Osteoblast (primary cell): ENCODE measurements around the gene RNF130. TPM values are rescaled to one million over a fixed set of nuclear protein-coding genes. Genes with fewer than 3 reads are reported as not detected.

ENCODE experiments used
- DNase-seq: peaks from one replicate; pipeline ENCODE4 v3.0.0; 2011; ENCODE audit warnings: low spot score, mixed read lengths; ENCODE audit not compliant: insufficient read length; ENCODE audit errors: missing footprints
- H2AFZ ChIP-seq: 2 replicates; pipeline ENCODE4 v1.6.0; 2011; ENCODE audit warnings: mild to moderate bottlenecking, low read length
- H3K27ac ChIP-seq: 2 replicates; pipeline ENCODE4 v1.5.1; 2011; ENCODE audit warnings: mild to moderate bottlenecking, low read depth, low read length, moderate library complexity
- H3K27me3 ChIP-seq: 2 replicates; pipeline ENCODE4 v1.6.0; 2012; ENCODE audit warnings: mild to moderate bottlenecking, control low read depth, inconsistent platforms, low read length, moderate library complexity; ENCODE audit not compliant: insufficient read depth
- H3K36me3 ChIP-seq: 2 replicates; pipeline ENCODE4 v1.5.1; 2011; ENCODE audit warnings: mild to moderate bottlenecking, low read length, control low read depth, moderate library complexity; ENCODE audit not compliant: insufficient read depth
- H3K4me1 ChIP-seq: 2 replicates; pipeline ENCODE4 v1.5.1; 2011; ENCODE audit warnings: mild to moderate bottlenecking, low read length, control low read depth, moderate library complexity; ENCODE audit not compliant: insufficient read depth
- H3K4me2 ChIP-seq: 2 replicates; pipeline ENCODE4 v1.6.0; 2011; ENCODE audit warnings: mild to moderate bottlenecking, low read length; ENCODE audit not compliant: insufficient read depth
- H3K4me3 ChIP-seq: fragments of 200-600 bp; sonication (generic); 3 replicates; pipeline ENCODE4 v1.5.1; 2012; ENCODE audit warnings: mild to moderate bottlenecking, low read length, inconsistent platforms; ENCODE audit not compliant: insufficient read depth
- H3K79me2 ChIP-seq: 2 replicates; pipeline ENCODE4 v1.6.0; 2012; ENCODE audit warnings: mild to moderate bottlenecking, low read length, control low read depth, inconsistent platforms; ENCODE audit not compliant: insufficient read depth
- H3K9me3 ChIP-seq: 2 replicates; pipeline ENCODE4 v1.5.1; 2011; ENCODE audit warnings: low read depth, low read length, control low read depth
- H4K20me1 ChIP-seq: 2 replicates; pipeline ENCODE4 v1.6.0; 2012; ENCODE audit warnings: mild to moderate bottlenecking, low read length, control low read depth; ENCODE audit not compliant: insufficient read depth
- CTCF ChIP-seq: IDR thresholded peaks from 2 replicates; pipeline ENCODE4 v1.5.1; 2011; ENCODE audit warnings: mild to moderate bottlenecking, low read depth, low read length, moderate library complexity; ENCODE audit errors: extremely low read depth
- total RNA-seq: library from RNA; depleted of rRNA; stranded (reverse); fragments of >200 nt; gene quantifications from 2 replicates; pipeline ENCODE4 v1.2.3, GENCODE V29; 2012

RNF130 gene
- total RNA-seq, 1 donor: 28.6 TPM

DNA sequence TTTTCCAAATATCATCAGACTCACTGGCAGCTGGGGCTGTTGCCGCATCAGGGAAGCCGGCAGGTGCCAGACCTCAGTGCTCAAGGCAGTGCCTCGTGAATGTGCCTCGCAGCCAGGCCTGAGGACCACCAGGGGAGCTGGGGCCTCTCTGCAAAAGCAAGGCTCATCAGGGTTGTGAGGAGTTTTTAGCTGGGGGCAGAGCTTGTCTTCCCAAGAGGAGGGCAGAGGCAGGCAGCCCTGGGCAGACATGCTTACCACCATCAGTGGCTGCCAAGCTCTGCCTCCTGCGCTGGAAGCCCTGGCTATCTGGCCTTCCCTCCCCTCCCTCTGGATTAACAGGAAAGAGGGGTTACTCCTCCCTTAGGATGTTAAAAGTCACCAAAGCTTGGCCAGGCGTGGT is 155.0 kb downstream of the RNF130 start:
- Histone ChIP-seq H3K4me2 (no peak overlapping the region), H3K27ac (no peak overlapping the region), H3K27me3 (peaks cover 4% of the 10 kb centered on the region), H4K20me1 (no peaks in the 10 kb centered on the region), H3K9me3 (no peaks in the 10 kb centered on the region), H2AFZ (no peak overlapping the region), H3K36me3 (no peaks in the 10 kb centered on the region), H3K4me1 (peaks cover 9% of the 10 kb centered on the region), H3K79me2 (no peaks in the 10 kb centered on the region), H3K4me3 (no peak overlapping the region)
- TF ChIP-seq CTCF: no peak
- peak; percentile 66 for DNase-seq

- Histone ChIP-seq H2AFZ (no peak overlapping the region), H3K4me2 (no peak overlapping the region), H3K9me3 (no peaks in the 10 kb centered on the region), H3K79me2 (no peaks in the 10 kb centered on the region), H3K36me3 (no peaks in the 10 kb centered on the region), H3K4me3 (no peak overlapping the region), H3K27ac (no peak overlapping the region), H3K27me3 (peaks cover 4% of the 10 kb centered on the region), H3K4me1 (peaks cover 9% of the 10 kb centered on the region), H4K20me1 (no peaks in the 10 kb centered on the region)
- peak; percentile 42 for DNase-seq
- no peak for TF ChIP-seq CTCF
Observed at GRCh38 chr5:179915406-179915935, 156.1 kb downstream of the RNF130 start.

DNA sequence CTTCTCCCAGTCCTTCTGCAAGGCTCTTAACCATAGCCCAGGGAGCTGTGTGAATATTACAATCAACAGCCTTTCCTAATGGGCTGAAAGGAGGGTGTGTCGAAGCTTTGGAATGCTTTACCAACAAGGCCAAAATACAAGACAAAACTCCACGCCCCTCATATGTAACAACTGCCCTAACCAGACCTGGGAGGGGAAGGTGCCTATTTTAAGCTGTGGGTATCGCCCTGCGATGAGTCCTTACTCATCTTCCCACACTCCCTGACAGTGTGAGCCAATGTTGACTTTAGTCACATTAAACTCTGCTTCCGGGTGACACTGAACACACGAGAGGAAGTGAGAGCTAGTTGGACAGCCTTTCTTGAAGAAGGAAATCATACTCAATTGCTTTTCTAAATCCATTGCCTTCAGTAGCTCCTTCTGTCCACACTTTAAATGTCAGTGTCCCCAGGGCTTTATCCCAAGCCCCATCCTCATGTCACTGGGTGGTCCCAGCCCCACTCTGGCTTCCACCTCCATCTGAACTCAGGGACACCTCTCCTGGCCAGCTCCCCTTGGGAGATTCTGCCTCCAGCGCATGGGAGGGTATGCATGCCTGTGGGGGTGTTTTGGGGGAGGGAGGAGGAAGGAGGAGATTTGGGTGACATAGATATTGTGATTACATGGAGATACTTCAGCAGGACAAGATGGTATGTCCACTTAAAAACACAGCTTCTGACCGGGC is 157.4 kb downstream of the RNF130 start:
- no peaks in the 10 kb centered on the region for H3K36me3 ChIP-seq
- H3K9me3 ChIP-seq: no peaks in the 10 kb centered on the region
- peak overlapping the region; percentile 12 for H3K4me2 ChIP-seq
- no peaks in the 10 kb centered on the region for H3K79me2 ChIP-seq
- peaks cover 9% of the 10 kb centered on the region for H3K4me1 ChIP-seq
- peaks cover 4% of the 10 kb centered on the region for H3K27me3 ChIP-seq
- no peak for TF ChIP-seq CTCF
- H2AFZ ChIP-seq: peak overlapping the region; percentile 52
- DNase-seq: peak; percentile 94
- H3K4me3 ChIP-seq: no peak overlapping the region
- no peak overlapping the region for H3K27ac ChIP-seq
- no peaks in the 10 kb centered on the region for H4K20me1 ChIP-seq

DNA sequence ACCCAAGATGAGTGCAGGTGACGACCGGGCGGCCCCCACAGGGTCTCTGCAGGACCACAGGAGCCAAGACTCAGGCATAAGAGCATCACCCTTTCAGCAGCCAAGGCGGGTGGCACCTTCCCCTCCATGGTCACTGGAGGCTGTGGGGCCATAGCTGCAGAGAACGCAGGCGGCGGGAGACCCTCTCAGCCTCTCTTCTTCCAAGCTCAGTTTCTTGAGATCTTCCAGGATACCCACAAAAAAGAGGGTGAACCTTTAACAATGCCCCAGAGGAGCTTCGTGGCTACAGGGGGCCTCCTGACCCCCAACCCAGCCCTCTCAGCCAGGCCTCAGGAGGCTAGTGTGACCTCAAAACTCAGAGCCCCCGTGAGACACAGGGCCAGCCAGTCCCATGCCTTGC is 158.1 kb downstream of the RNF130 start:
- peak overlapping the region; percentile 52 for H2AFZ ChIP-seq
- H3K9me3 ChIP-seq: no peaks in the 10 kb centered on the region
- no peak overlapping the region for H3K4me2 ChIP-seq

More for the DNA sequence above, 158.1 kb downstream of the RNF130 start:
- H3K27me3 ChIP-seq: peaks cover under 1% of the 10 kb centered on the region
- no peaks in the 10 kb centered on the region for H3K36me3 ChIP-seq
- no peak overlapping the region for H3K27ac ChIP-seq
- TF ChIP-seq CTCF: no peak
- no peak overlapping the region for H3K4me3 ChIP-seq
- peak; percentile 30 for DNase-seq
- peaks cover 9% of the 10 kb centered on the region for H3K4me1 ChIP-seq
- H3K79me2 ChIP-seq: no peaks in the 10 kb centered on the region
- H4K20me1 ChIP-seq: no peaks in the 10 kb centered on the region
